CD14-positive monocyte (primary cell): ENCODE data around the gene BCL2L2. TPM values are rescaled to one million over a fixed set of nuclear protein-coding genes. Genes with fewer than 3 reads are reported as not detected.

ENCODE experiments used
- DNase-seq, 3 donors: peaks; one replicate each; pipeline ENCODE4 v3.0.0-alpha.2; 2011 to 2022
- H2AFZ ChIP-seq: 2 replicates; pipeline ENCODE4 v1.6.0; 2012; ENCODE audit warnings: mild to moderate bottlenecking, low read depth, low read length, inconsistent platforms; ENCODE audit not compliant: insufficient read depth, poor library complexity, severe bottlenecking
- H3K27ac ChIP-seq, 2 donors: 1 replicate in 1 of 2; 2 replicates in 1 of 2; pipeline ENCODE4 v1.5.1; 2012 to 2013; ENCODE audit warnings: low read length in 2 of 2, control low read depth in 1 of 2, inconsistent platforms in 1 of 2, low read depth in 1 of 2, mild to moderate bottlenecking in 1 of 2
- H3K27me3 ChIP-seq, 2 donors: one replicate each; pipeline versions ENCODE4 v1.6.0 to v1.6.1; 2011 to 2013; ENCODE audit warnings: low read length in 2 of 2; ENCODE audit not compliant: control insufficient read depth in 2 of 2, insufficient read depth in 2 of 2
- H3K36me3 ChIP-seq, 2 donors: replicated peaks in 1 of 2; 1 replicate in 1 of 2; 2 replicates in 1 of 2; pipeline versions ENCODE4 v1.5.1 to v1.6.1; 2012 to 2013; ENCODE audit warnings: low read length in 2 of 2, control low read depth in 1 of 2, inconsistent platforms in 1 of 2, mild to moderate bottlenecking in 1 of 2; ENCODE audit not compliant: insufficient read depth in 2 of 2, control insufficient read depth in 1 of 2
- H3K4me1 ChIP-seq, 2 donors: 1 replicate in 1 of 2; 2 replicates in 1 of 2; pipeline versions ENCODE4 v1.5.1 to v1.6.1; 2012 to 2013; ENCODE audit warnings: low read length in 2 of 2, control low read depth in 1 of 2, inconsistent platforms in 1 of 2, mild to moderate bottlenecking in 1 of 2, moderate library complexity in 1 of 2; ENCODE audit not compliant: insufficient read depth in 2 of 2, control insufficient read depth in 1 of 2
- H3K4me2 ChIP-seq: replicated peaks from 2 replicates; pipeline ENCODE3; 2012; ENCODE audit warnings: low read length, moderate library complexity, mild to moderate bottlenecking; ENCODE audit not compliant: poor library complexity, severe bottlenecking; ENCODE audit errors: extremely low read depth
- H3K4me3 ChIP-seq, 3 experiments: fragments of 200-600 bp in 1 of 3; sonication (generic) in 1 of 3; replicated peaks in 1 of 3; 1 replicate in 2 of 3; 2 replicates in 1 of 3; pipeline ENCODE4 v1.5.1; 2011 to 2013; ENCODE audit warnings: low read length in 3 of 3, mild to moderate bottlenecking in 3 of 3, control low read depth in 2 of 3, low read depth in 2 of 3, inconsistent platforms in 1 of 3, moderate library complexity in 1 of 3
- H3K79me2 ChIP-seq: 2 replicates; pipeline ENCODE4 v1.6.0; 2012; ENCODE audit warnings: mild to moderate bottlenecking, control low read depth, inconsistent platforms, low read length, moderate library complexity; ENCODE audit not compliant: insufficient read depth
- H3K9ac ChIP-seq: 2 replicates; pipeline ENCODE4 v1.6.0; 2017; ENCODE audit warnings: low read length, mild to moderate bottlenecking; ENCODE audit not compliant: insufficient read depth, poor library complexity, severe bottlenecking
- H3K9me3 ChIP-seq, 2 donors: replicated peaks in 1 of 2; 1 replicate in 1 of 2; 2 replicates in 1 of 2; pipeline versions ENCODE4 v1.5.1 to v1.6.1; 2012 to 2013; ENCODE audit warnings: low read length in 2 of 2, control low read depth in 1 of 2; ENCODE audit not compliant: control insufficient read depth in 1 of 2, insufficient read depth in 1 of 2
- H4K20me1 ChIP-seq: 2 replicates; pipeline ENCODE4 v1.6.0; 2012; ENCODE audit warnings: mild to moderate bottlenecking, low read length, control low read depth, moderate library complexity; ENCODE audit not compliant: insufficient read depth
- H3K27ac Mint-ChIP-seq, 7 donors: one replicate each; pipeline ENCODE4 v1.8.0; 2020; ENCODE audit warnings: mild to moderate bottlenecking in 7 of 7, mixed read lengths in 7 of 7, moderate library complexity in 6 of 7, inconsistent platforms in 2 of 7
- H3K27me3 Mint-ChIP-seq, 3 donors: one replicate each; pipeline ENCODE4 v1.8.0; 2021 to 2022; ENCODE audit warnings: low read depth in 3 of 3, mild to moderate bottlenecking in 3 of 3, mixed read lengths in 3 of 3, moderate library complexity in 3 of 3, inconsistent platforms in 1 of 3
- H3K36me3 Mint-ChIP-seq, 2 donors: one replicate each; pipeline ENCODE4 v1.8.0; 2020; ENCODE audit warnings: mixed read lengths in 2 of 2, inconsistent platforms in 1 of 2, mild to moderate bottlenecking in 1 of 2
- H3K4me1 Mint-ChIP-seq: one replicate; pipeline ENCODE4 v1.8.0; 2020; ENCODE audit warnings: mild to moderate bottlenecking, mixed read lengths
- H3K4me3 Mint-ChIP-seq, 2 donors: one replicate each; pipeline ENCODE4 v1.8.0; 2020; ENCODE audit warnings: mild to moderate bottlenecking in 2 of 2, mixed read lengths in 2 of 2, moderate library complexity in 1 of 2
- H3K9me3 Mint-ChIP-seq, 7 donors: one replicate each; pipeline ENCODE4 v1.8.0; 2020 to 2022; ENCODE audit warnings: mixed read lengths in 7 of 7, mild to moderate bottlenecking in 6 of 7, moderate library complexity in 6 of 7, inconsistent platforms in 2 of 7
- WGBS: methylation state at CpG from one replicate; pipeline ENCODE4 v1.1.5; 2013; ENCODE audit warnings: missing lambda C conversion rate; ENCODE audit not compliant: insufficient coverage; 5-methylcytosine and 5-hydroxymethylcytosine counted together
- intact Hi-C, 2 donors: fragments of 100-400 bp; cut with micrococcal nuclease; formaldehyde crosslinking; loops; one replicate each; pipeline versions ENCODE4 v1.15.0 to v1.15.1; 2023
- polyA plus RNA-seq, 3 donors: library from polyadenylated mRNA; depleted of rRNA in 1 of 3; unstranded in 2 of 3; stranded (reverse) in 1 of 3; fragments of 300-500 nt in 2 of 3; fragments of >200 nt in 1 of 3; fragmentation: Illumina TruSeq in 2 of 3; gene quantifications; 1 replicate in 2 of 3; 2 replicates in 1 of 3; pipeline ENCODE4 v1.2.3, GENCODE V29; 2012 to 2021
- TF ChIP-seq, protein P1 (sequence below): fragments of 200-600 bp; IDR thresholded peaks from one replicate; pipeline ENCODE4 v1.8.0; 2022; ENCODE audit warnings: antibody characterized with exemption, mild to moderate bottlenecking

Gene BCL2L2
- polyA plus RNA-seq, 3 donors, result 0.90 to 23.7 (median 1.4) TPM

DNA sequence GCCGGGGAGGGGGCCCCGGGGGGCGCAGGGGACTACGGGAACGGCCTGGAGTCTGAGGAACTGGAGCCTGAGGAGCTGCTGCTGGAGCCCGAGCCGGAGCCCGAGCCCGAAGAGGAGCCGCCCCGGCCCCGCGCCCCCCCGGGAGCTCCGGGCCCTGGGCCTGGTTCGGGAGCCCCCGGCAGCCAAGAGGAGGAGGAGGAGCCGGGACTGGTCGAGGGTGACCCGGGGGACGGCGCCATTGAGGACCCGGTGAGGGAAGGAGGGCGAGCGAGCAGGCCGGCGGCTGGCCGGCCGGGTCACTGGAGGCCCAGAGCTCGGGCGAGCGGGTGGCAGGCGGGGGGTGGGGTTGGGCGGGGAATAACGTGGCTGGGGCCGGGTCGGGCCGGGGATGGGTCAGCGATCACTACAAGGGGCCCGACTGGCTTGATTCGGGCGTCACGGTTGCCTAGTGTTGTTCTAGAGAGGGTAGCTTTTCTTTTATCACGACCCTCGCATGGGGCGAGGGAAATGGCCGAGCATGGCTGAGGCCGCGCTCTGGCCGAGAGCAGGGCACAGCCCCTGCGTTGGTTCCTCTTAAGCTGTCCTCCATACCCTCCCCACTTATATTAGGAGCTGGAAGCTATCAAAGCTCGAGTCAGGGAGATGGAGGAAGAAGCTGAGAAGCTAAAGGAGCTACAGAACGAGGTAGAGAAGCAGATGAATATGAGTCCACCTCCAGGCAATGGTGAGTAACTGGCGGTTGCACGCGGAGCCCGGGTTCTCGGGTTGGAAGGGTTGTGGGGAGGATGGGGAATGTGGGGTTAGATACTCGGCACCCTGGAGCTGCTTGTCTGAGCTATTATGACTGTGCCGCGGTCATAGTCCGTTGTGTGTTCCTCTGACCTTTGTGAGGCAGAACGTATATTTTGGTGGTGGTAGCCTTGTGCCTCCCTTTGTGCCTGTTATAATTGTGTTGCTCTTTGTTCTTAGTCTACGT is 15.2 kb downstream of the BCL2L2 start:
- Mint-ChIP-seq H3K27me3 (peaks cover 0 to 2% (median 0%) of the 10 kb centered on the region in 3 donors), H3K4me3 (peak overlapping the region; percentile 90 to 92), H3K36me3 (peaks cover 39 to 42% of the 10 kb centered on the region in 2 donors), H3K9me3 (peaks cover 0 to 3% (median 0%) of the 10 kb centered on the region in 7 donors), H3K4me1 (peaks cover 25% of the 10 kb centered on the region), H3K27ac (peak overlapping the region; percentile 94 to 98 (median 96))
- TF ChIP-seq, protein P1, sequence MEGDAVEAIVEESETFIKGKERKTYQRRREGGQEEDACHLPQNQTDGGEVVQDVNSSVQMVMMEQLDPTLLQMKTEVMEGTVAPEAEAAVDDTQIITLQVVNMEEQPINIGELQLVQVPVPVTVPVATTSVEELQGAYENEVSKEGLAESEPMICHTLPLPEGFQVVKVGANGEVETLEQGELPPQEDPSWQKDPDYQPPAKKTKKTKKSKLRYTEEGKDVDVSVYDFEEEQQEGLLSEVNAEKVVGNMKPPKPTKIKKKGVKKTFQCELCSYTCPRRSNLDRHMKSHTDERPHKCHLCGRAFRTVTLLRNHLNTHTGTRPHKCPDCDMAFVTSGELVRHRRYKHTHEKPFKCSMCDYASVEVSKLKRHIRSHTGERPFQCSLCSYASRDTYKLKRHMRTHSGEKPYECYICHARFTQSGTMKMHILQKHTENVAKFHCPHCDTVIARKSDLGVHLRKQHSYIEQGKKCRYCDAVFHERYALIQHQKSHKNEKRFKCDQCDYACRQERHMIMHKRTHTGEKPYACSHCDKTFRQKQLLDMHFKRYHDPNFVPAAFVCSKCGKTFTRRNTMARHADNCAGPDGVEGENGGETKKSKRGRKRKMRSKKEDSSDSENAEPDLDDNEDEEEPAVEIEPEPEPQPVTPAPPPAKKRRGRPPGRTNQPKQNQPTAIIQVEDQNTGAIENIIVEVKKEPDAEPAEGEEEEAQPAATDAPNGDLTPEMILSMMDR, result no peak
- H3K4me3 ChIP-seq, result peak overlapping the region; percentile 74 to 92 (median 92)
- H3K4me1 ChIP-seq, result peaks cover 23 to 24% of the 10 kb centered on the region in 2 donors
- WGBS, result under 1% methylated on average over 30 of the region's 64 CpGs
- H2AFZ ChIP-seq, result peak overlapping the region; percentile 78
- H3K9ac ChIP-seq, result peak overlapping the region; percentile 94
- H3K4me2 ChIP-seq, result peak overlapping the region; percentile 84
- DNase-seq, result peak; percentile 28 to 58 (median 37)
- intact Hi-C loops, result loop anchor here (1.0 to 10.0 kb wide), 8 partner anchors 15 to 243 kb away; partner anchors contain the start of genes HOMEZ (in 2 of the 2), ACIN1 (in 1 of the 2), AP1G2 (in 1 of the 2) and BCL2L2 (in 1 of the 2)
- H4K20me1 ChIP-seq, result peaks cover 24% of the 10 kb centered on the region
- peaks cover 27 to 37% of the 10 kb centered on the region in 2 donors for H3K36me3 ChIP-seq
- no peaks in the 10 kb centered on the region for H3K27me3 ChIP-seq
- H3K27ac ChIP-seq, result peak overlapping the region; percentile 86 to 93
- H3K79me2 ChIP-seq, result peaks cover 27% of the 10 kb centered on the region
- H3K9me3 ChIP-seq, result no peaks in the 10 kb centered on the region
